PC-9 (cell line): Measurements from ENCODE around the gene LHX1.

Experiments used
- CTCF ChIP-seq: fragments of 200-600 bp; sonication (generic); conservative IDR thresholded peaks from 2 replicates; pipeline ENCODE4 v1.6.1; 2017; ENCODE audit warnings: mixed run types, antibody characterized with exemption, mild to moderate bottlenecking, moderate library complexity
- EZH2 ChIP-seq: fragments of 200-600 bp; sonication (generic); IDR thresholded peaks from 2 replicates; pipeline ENCODE4 v1.8.0; 2017; ENCODE audit warnings: antibody characterized with exemption, low read depth

- TF ChIP-seq CTCF (no peak), EZH2 (no peak)
Observed at GRCh38 chr17:36889770-36890349, 47.4 kb upstream of the LHX1 start.
